Measurements from ENCODE around the gene ATF4.

- TF ChIP-seq CTCF (conservative IDR thresholded peaks at IDR 0.05) (no peak), ZFX (IDR thresholded peaks at IDR 0.05) (no peak)
Measured at GRCh38 chr22:39480557-39480956, 39.8 kb upstream of the ATF4 start.
